NCI-H2227 (cell line): Measurements from ENCODE around the gene MLPH.
"Not testable (repeated sequence)": the region's sequence is repeated elsewhere in the genome, so short reads cannot be mapped to it uniquely, and the experiment has no call there.

Source experiments
- DNase-seq: peaks from one replicate; lab custom pipeline; 2025; ENCODE audit not compliant: unreplicated experiment; lab: John Stamatoyannopoulos, UW

The MLPH gene

DNA sequence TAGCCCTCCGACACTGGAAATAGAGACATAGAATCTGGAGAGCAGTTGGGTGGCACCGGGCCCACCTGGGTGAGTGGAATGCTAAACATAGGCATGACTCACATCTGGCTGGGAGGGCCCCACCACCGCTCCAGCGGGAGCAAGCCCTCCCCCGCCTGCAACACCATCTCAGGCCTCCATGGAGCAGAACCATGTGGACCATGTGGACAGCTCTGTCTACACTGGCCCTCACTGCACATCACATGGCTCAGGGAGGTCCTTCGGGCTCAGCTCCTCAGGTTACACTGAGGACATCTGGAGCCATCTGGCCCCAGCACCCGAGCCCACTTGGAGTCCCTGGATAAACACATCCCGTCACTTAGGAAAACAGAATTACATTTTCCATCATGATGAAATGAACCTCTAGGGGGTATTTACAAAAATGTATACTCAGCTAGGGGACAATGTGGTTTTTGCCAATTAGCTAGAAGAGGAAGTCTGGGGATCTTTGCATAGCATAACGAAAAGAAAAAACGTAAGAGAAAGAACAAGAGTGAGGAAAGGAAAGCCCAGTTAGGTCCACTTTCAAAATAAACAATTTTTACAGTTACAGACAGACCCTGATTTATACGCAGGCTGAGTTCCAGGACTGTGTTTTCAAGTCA, 30.7 kb upstream of the MLPH start:
- no peak for DNase-seq

- no peak for DNase-seq
These were observed 29.6 kb upstream of the MLPH start for GRCh38 chr2:237457388-237457941.

DNA sequence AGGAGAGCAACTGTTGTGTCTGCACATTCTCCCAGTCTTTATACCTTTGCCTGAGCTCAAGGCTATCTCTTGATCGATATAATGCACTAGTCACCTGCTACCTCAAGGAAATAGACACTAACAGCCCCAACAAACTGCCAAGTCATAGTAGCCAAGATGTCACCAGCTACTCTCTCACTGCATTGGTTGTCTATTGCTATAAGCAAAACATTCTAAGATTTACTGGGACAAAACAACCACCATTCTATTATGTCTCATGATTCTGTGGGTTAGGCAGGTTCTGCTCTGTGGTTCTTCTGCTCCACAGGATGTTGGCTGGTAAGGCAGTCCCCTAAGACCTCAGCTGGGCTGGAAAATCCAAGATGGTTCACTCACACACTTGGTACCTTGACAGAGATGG, 28.5 kb upstream of the MLPH start:
- DNase-seq = no peak

DNA sequence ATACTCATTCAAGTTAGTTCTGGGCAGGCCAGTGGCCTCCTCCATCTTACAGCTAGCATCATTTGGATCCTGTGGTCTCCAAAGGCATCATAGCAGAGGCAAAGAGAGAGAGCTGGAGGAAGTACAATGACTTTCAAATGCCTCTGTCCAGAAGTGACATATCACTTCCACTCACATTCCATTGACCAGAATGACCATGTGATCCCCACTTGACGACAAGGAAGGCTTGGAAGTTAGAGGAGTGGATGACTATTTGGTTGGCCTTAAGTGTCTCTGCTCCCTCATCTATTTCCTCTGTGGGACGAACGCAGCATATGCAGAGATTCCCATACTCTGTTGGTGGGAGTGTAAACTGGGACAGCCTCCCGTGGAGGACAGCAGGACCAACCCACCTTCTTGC, 27.8 kb upstream of the MLPH start:
- no peak for DNase-seq

DNA sequence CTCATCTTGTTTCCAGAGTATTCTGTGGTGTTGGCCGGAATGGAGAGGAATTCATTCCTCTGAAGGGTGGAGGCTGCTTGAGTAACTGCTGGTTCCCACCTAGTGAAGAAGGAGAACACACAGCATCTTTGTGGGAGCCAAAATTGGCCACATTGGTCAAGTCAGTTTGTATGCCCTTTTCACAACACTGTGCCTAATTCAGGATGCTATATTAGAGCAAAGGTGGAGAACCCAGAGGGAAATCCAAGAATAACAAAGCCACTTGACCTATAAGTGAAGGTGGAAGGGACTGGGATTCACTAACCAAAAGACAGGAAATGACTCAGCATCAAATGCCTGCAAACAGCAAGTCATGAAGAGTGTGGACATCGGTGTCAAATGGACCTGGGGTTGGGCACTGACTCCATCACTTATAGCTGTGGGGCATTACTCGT, 27.3 kb upstream of the MLPH start:
- DNase-seq = no peak

DNA sequence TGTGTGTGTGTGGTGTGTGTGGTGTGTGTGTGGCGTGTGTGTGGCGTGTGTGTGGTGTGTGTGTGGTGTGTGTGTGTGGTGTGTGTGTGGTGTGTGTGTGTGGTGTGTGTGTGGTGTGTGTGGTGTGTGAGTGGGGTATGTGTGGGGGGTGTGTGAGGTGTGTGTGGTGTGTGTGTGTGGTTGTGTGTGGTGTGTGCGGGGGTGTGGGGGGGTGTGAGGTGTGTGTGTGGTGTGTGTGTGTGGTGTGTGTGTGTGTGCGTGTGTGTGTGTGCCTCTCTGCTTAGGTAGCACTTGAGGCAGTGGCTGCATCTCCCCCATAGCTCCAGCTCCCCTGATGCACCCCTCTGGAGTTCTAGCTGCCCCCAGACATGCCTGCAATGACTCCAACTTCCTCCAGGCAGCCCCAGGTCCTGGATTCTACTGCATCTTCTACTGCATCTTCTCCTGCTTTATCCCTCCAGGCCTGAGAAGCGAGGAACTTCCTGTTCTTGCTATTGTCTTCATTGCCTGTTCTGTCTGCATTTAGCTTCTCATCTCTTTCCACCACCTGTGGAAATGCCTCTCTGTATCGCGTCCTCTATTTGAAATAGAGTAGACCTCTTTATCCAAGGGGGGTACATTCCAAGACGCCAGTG, 22.2 kb upstream of the MLPH start:
- no peak for DNase-seq

DNA sequence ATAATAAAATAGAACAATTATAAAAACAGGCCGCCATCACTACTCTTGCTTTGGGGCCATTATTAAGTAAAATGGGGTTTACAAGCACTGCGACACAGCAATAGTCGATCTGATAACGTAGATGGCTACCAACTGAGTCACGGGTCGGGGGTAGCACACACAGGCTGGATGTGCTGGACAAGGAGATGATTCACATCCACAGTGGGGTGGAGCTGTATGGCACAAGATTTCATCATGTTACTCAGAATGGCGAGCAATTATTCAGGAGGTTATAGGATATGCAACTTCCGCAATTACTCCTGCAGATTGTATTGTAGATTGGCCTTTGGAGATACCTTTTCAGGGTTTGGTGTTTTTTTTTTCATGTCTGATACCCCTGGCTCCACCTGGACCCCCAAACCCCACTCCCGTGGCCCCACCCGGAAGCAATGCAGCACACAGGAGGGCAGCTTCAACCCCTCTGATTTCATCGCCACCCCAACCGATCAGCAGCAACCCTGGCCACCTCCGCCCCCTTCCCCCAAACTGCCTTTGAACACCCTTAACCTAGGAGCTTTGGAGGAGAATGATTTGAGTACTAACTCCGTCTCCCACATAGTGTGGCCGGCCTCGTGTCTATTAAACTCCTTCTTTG, 21.4 kb upstream of the MLPH start:
- no peak for DNase-seq

- no peak for DNase-seq
These were observed 20.8 kb upstream of the MLPH start for GRCh38 chr2:237466211-237466610.

DNA sequence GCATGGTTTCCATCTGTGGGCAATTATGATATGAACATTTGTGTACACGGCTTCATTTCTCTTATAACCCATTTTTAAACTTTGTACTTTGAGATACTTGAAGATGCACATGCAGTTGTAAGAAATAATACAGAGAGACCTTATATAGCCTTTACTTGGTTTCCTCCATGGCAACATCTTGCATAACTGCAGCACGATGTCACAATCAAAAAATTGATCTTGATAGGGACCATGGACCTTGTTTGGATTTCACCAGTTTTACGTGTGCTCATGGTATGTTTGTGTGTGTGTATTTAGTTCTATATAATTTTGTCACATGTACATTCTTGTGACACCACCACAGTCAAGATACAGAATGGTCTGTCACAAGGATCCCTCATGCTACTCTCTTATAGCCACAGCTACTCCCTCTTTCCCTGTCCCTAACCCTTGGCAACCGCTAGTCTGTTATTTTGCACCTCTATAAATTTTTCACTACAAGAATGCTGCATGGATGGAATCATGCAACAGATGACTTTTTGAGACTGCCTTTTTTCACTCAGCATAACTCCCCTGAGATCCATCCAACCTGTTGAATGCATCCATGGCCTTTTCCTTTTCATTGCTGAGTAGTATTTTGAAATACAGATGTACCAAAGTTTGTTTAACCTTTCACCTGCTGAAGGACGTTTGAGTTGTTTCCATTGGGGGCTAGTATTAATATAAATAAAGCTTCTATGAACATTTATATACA, 19.4 kb upstream of the MLPH start:
- no peak for DNase-seq

GRCh38 chr2:237469410-237469809, 17.6 kb upstream of the MLPH start:
- not testable (repeated sequence) for DNase-seq

DNA sequence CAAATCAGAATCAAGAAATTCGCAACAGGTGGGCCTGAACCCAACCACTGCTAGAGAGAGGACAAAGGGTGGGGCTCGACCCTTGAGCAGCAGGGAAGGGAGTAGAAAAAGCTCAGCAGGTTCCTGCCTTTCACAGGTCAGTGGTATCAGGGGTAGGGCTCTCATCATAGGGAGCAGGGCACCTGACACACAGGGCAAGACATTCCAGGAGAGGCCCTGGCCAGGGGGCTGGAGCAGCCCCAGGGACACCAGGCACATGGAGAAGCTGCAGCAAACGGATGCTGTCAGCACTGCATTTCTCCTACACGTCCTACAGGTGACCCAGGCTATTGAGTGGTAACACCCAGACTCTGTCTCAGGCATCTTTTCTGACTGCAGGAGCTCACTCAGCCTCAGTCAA, 17.2 kb upstream of the MLPH start:
- no peak for DNase-seq

GRCh38 chr2:237470914-237471313, 16.1 kb upstream of the MLPH start:
- DNase-seq = no peak

DNA sequence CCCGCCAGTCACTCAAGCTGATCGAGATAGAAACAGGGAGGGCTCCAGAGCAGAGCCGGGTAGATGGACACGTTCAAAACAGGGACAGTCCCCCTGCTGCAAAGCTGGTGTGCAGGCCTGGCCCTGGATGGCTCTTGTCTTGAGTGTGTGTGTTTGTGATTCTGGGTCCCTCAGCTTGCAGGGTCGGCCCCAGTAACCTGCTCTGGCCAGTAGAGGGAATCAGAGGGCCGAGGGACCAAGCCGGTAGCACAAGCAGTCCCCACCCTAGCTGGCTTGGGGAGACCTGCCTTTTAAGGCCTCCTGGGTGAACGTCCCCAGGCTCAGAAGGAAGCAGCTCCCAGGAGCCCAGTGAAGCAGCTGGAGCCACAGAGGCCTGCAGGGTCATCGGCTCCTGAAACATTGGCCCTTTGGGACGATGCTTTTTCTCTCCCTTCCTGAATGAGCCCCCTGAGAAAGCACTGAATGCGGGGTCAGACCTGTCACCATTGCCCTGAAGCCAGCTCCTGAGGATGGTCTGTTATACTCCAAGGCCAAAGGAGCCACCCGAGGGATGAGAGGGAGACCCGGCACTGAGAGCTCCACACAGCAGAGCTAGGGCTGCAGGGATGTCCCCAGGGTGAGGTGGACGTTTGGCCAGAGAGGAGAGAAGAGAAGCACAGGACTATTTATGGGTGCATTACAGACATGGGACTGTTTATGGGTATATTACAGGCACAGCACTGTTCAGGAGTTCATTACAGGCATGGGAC, 15.4 kb upstream of the MLPH start:
- DNase-seq = peak; percentile 28

GRCh38 chr2:237472187-237472712, 14.8 kb upstream of the MLPH start:
- no peak for DNase-seq

- no peak for DNase-seq
These were observed 13.9 kb upstream of the MLPH start for GRCh38 chr2:237472909-237473877.

DNA sequence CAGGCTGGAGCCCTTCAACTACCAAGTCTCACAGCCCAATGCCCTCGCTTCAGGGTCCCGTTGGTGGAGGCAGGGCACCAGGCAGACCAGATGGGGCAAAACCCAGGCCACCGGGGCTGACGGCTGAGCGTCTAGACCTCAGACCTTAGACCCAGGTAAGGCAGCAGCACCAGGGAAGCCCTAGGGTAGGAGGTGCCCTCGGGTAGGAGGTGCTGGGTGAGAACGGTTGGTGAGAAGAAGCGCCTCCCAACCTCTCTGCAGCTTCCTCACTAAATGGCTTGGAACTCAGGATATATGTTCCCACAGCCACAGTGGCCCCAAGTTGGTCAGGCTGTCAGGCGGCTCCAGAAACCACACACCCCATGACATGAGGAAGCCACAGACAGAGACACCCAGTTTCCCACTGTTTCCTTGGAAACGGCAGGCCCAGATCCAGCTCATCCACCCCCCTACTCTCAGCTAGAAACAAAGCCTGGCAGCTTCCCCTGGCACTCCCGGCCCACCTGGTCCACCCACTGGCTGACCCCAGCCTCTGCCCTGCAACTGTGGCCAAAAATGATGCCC, 13.1 kb upstream of the MLPH start:
- DNase-seq = peak; percentile 5

DNA sequence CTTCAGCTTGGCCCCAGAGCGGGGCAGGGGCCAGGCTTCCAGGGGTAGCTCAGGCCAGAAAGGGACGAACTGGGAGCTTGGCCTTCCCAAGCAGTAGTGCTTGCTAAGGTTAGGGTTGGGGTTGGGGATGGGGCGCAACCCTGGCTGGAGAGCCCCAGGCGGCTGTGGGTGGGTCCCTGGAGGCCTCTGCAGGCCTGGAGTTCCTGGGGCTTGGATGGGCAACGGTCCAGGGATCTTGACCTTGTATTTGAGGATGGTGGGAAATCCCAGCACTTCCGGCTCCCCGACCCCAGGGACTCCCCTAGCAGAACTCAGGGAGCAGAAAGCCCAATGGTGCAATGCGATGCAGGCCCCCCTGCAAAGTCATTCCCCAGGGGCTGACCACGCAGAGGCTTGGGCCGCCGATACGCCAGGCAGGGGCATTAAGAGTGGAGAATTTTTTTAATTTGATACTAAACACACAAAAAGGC, 12.6 kb upstream of the MLPH start:
- no peak for DNase-seq

GRCh38 chr2:237474931-237475703, 11.9 kb upstream of the MLPH start:
- peak; percentile 89 for DNase-seq
